K562 (cell line): ENCODE results near the gene NCDN. TPM values are rescaled to one million over a fixed set of nuclear protein-coding genes. Genes with fewer than 3 reads are reported as not detected.

Experiments
- ATAC-seq: fragments of 200-7000 bp; cut with Tn5 transposase; 3 replicates; pipeline ENCODE4 v1.9.1; 2020; ENCODE audit warnings: moderate library complexity
- BruUV-seq: library from RNA; stranded (reverse); fragments of 400-500 nt; replicated peaks from 2 replicates; lab custom pipeline; 2021; lab: Mats Ljungman, UMichigan
- CTCF ChIA-PET: fragments of 300-600 bp; formaldehyde crosslinking; extraction: SDS; loops from one replicate; lab custom pipeline; 2021; ENCODE audit warnings: low intra/inter-chr PET ratio; lab: Yijun Ruan, JAX
- POLR2A ChIA-PET: fragments of 300-600, 350-650 bp; sonication (Branson Sonifier 250); formaldehyde crosslinking; extraction: SDS; loops from one replicate; lab custom pipeline; 2021; ENCODE audit warnings: antibody characterized with exemption, inconsistent platforms; lab: Yijun Ruan, JAX
- DNase-seq, 4 experiments: peaks; one replicate each; pipeline versions ENCODE4 v3.0.0 to v3.0.0-alpha.2; 2011 to 2018; ENCODE audit warnings: low spot score in 3 of 4, mixed read lengths in 3 of 4; ENCODE audit errors: extremely low read depth in 1 of 4
- FAIRE-seq: peaks from 2 replicates; lab custom pipeline; 2011; peaks lifted over from hg19 to GRCh38; lab: Jason Lieb, UNC
- H2AFZ ChIP-seq: 2 replicates; pipeline ENCODE4 v1.6.0; 2011; ENCODE audit warnings: low read depth, low read length, control low read depth, inconsistent platforms
- H3K27ac ChIP-seq: fragments of 200-600 bp; 3 replicates; pipeline ENCODE4 v1.8.0; 2011; ENCODE audit warnings: low read depth, mild to moderate bottlenecking, control low read depth, inconsistent platforms, low read length, moderate library complexity, mixed read lengths; ENCODE audit errors: extremely low read depth
- H3K27me3 ChIP-seq, 2 experiments: fragments of 300-600 bp in 1 of 2; 2 replicates in 1 of 2; 3 replicates in 1 of 2; pipeline versions ENCODE4 v1.6.0 to v1.8.0; 2011; ENCODE audit warnings: inconsistent platforms in 2 of 2, low read length in 2 of 2, mild to moderate bottlenecking in 1 of 2, mixed read lengths in 1 of 2, moderate library complexity in 1 of 2; ENCODE audit not compliant: control insufficient read depth in 2 of 2, insufficient read depth in 2 of 2
- H3K36me3 ChIP-seq: fragments of 300-600 bp; 3 replicates; pipeline ENCODE4 v1.8.0; 2011; ENCODE audit warnings: mild to moderate bottlenecking, low read length, inconsistent platforms; ENCODE audit not compliant: control insufficient read depth, insufficient read depth
- H3K4me1 ChIP-seq, 2 experiments: fragments of 200-600 bp in 1 of 2; replicated peaks in 1 of 2; 2 replicates in 1 of 2; 3 replicates in 1 of 2; pipeline versions ENCODE4 v1.5.1 to v1.8.0; 2011; ENCODE audit warnings: inconsistent platforms in 2 of 2, low read length in 2 of 2, mild to moderate bottlenecking in 1 of 2, mixed read lengths in 1 of 2, moderate library complexity in 1 of 2; ENCODE audit not compliant: control insufficient read depth in 2 of 2, insufficient read depth in 2 of 2
- H3K4me2 ChIP-seq: 2 replicates; pipeline ENCODE4 v1.6.1; 2011; ENCODE audit warnings: low read length, control low read depth, inconsistent platforms, mixed read lengths; ENCODE audit not compliant: insufficient read depth
- H3K4me3 ChIP-seq: fragments of 200-600 bp; sonication (generic), shearing (Covaris generic); 2 replicates; pipeline ENCODE4 v1.5.1; 2016; ENCODE audit warnings: control low read depth, inconsistent platforms
- H3K79me2 ChIP-seq: fragments of 200-600 bp; 3 replicates; pipeline ENCODE4 v1.8.0; 2011; ENCODE audit warnings: low read length, inconsistent platforms; ENCODE audit not compliant: control insufficient read depth, insufficient read depth
- H3K9ac ChIP-seq, 2 experiments: 2 replicates each; pipeline versions ENCODE4 v1.6.0 to v1.6.1; 2011; ENCODE audit warnings: low read depth in 2 of 2, low read length in 2 of 2, control low read depth in 1 of 2, inconsistent platforms in 1 of 2, mild to moderate bottlenecking in 1 of 2, mixed read lengths in 1 of 2; ENCODE audit not compliant: insufficient read depth in 1 of 2
- H3K9me1 ChIP-seq: one replicate; pipeline ENCODE4 v1.6.0; 2011; ENCODE audit warnings: inconsistent platforms, mild to moderate bottlenecking, low read length, moderate library complexity; ENCODE audit not compliant: control insufficient read depth, insufficient read depth
- H3K9me3 ChIP-seq: replicated peaks from 2 replicates; pipeline ENCODE4 v1.5.1; 2011; ENCODE audit warnings: low read depth, low read length, inconsistent platforms; ENCODE audit not compliant: control insufficient read depth, insufficient read depth
- H4K20me1 ChIP-seq: replicated peaks from 2 replicates; pipeline ENCODE4 v1.6.1; 2011; ENCODE audit warnings: low read length, inconsistent platforms, mixed read lengths; ENCODE audit not compliant: control insufficient read depth, insufficient read depth
- EGR1 ChIP-seq: fragments of 450-650 bp; conservative IDR thresholded peaks from 2 replicates; pipeline ENCODE4 v1.6.1; 2017; ENCODE audit warnings: mild to moderate bottlenecking
- NR2F6 ChIP-seq: fragments of 450-650 bp; formaldehyde crosslinking; IDR thresholded peaks from 2 replicates; pipeline ENCODE4 v1.4.0; 2020; ENCODE audit warnings: mild to moderate bottlenecking
- RB1 ChIP-seq: fragments of 450-650 bp; IDR thresholded peaks from 2 replicates; pipeline ENCODE4 v1.6.1; 2017; ENCODE audit warnings: low read depth, mild to moderate bottlenecking
- WHSC1 ChIP-seq: IDR thresholded peaks from one replicate; pipeline ENCODE4 v1.6.1; 2012; ENCODE audit warnings: low read length, control low read depth, inconsistent platforms
- ZNF830 ChIP-seq: fragments of 250-450 bp; sonication (Bioruptor Pico); IDR thresholded peaks from 2 replicates; pipeline ENCODE4 v1.5.0; 2021; ENCODE audit warnings: mild to moderate bottlenecking
- WGBS: fragments of 100-300 bp; shearing (Covaris generic); methylation state at CpG from one replicate; pipeline ENCODE4 v1.1.6; 2016; ENCODE audit warnings: low coverage, mixed read lengths; ENCODE audit not compliant: insufficient coverage; ENCODE audit errors: missing lambda C conversion rate; 5-methylcytosine and 5-hydroxymethylcytosine counted together
- in situ Hi-C: fragments of 300-500 bp; cut with MboI; formaldehyde crosslinking; loops from 4 replicates; pipeline ENCODE4 v1.15.0; 2018; ENCODE audit warnings: inconsistent platforms, mixed read lengths
- intact Hi-C: fragments of 100-400 bp; cut with micrococcal nuclease; formaldehyde crosslinking; loops from 2 replicates; pipeline ENCODE4 v1.14.2; 2022
- polyA plus RNA-seq, 8 experiments: library from polyadenylated mRNA; depleted of rRNA in 4 of 8; stranded (reverse) in 5 of 8; unstranded in 3 of 8; fragments of >200 nt; fragmentation: Nextera tagmentation in 2 of 8; fragmentation: Illumina TruSeq in 1 of 8; extraction: Ambion mirVana in 2 of 8; extraction: Trizol in 1 of 8; gene quantifications; 2 replicates each; pipeline versions ENCODE4 v1.2.1 to v1.2.3, GENCODE V29; 2011 to 2014; ENCODE audit warnings: inconsistent platforms in 1 of 8, missing spikeins in 1 of 8
- total RNA-seq, 7 experiments: library from RNA; depleted of rRNA in 6 of 7; stranded (reverse); fragments of >200 nt in 6 of 7; fragmentation: Illumina TruSeq in 2 of 7; extraction: Trizol in 2 of 7; gene quantifications; 2 replicates each; pipeline versions ENCODE4 v1.2.1 to v1.2.3, GENCODE V29; 2011 to 2021; ENCODE audit warnings: low replicate concordance in 1 of 7
- TF ChIP-seq, protein P1 (sequence below): conservative IDR thresholded peaks from 2 replicates; pipeline ENCODE4 v1.6.1; 2011; ENCODE audit warnings: low read depth, mild to moderate bottlenecking, low read length; ENCODE audit not compliant: control insufficient read depth
- TF ChIP-seq, protein P2 (sequence below): fragments of 250-450 bp; sonication (Bioruptor Pico); IDR thresholded peaks from 2 replicates; pipeline ENCODE4 v1.8.0; 2022; ENCODE audit warnings: moderate library complexity, mild to moderate bottlenecking, inconsistent platforms

Gene NCDN
- total and polyA plus RNA-seq, 9 of the 15 experiments (the other 6 are each of a cell fraction or from before 2014, with no cell fraction given): 1.9 to 35.1 (median 10.7) TPM

DNA sequence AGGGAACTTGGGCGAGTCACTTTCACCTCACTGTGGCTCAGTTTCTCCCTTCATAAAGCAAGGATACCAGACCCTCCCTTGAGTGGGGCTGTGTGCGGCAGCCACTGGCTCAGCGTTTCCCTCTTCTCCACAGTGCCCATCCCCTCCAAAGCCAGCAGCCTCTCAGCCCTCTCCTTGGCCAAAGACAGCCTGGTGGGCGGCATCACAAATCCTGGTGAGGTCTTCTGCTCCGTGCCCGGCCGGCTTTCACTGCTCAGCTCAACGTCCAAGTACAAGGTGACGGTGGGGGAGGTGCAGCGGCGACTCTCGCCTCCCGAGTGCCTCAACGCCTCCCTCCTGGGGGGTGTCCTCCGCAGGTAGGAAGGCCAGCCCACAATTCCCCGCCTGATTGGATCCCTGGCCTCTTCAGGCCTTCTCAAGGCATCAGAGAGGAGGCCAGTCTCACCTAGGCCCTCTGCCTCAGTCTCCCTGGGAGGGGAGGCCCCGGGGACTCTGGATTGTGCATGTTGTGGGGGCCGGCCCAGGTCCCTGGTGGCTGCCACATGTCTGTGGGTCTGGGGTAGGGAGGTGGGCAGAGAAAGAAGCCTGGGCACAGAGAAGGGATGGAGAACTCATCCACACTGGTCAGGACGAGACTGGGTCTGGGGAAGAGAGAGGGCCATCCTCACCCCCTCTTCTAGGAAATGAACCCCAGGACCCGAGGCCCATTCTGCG, 30.8 kb downstream of the NCDN start (continued):
- no peak for TF ChIP-seq RB1
- TF ChIP-seq, protein P1, sequence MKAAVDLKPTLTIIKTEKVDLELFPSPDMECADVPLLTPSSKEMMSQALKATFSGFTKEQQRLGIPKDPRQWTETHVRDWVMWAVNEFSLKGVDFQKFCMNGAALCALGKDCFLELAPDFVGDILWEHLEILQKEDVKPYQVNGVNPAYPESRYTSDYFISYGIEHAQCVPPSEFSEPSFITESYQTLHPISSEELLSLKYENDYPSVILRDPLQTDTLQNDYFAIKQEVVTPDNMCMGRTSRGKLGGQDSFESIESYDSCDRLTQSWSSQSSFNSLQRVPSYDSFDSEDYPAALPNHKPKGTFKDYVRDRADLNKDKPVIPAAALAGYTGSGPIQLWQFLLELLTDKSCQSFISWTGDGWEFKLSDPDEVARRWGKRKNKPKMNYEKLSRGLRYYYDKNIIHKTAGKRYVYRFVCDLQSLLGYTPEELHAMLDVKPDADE: no peak

DNA sequence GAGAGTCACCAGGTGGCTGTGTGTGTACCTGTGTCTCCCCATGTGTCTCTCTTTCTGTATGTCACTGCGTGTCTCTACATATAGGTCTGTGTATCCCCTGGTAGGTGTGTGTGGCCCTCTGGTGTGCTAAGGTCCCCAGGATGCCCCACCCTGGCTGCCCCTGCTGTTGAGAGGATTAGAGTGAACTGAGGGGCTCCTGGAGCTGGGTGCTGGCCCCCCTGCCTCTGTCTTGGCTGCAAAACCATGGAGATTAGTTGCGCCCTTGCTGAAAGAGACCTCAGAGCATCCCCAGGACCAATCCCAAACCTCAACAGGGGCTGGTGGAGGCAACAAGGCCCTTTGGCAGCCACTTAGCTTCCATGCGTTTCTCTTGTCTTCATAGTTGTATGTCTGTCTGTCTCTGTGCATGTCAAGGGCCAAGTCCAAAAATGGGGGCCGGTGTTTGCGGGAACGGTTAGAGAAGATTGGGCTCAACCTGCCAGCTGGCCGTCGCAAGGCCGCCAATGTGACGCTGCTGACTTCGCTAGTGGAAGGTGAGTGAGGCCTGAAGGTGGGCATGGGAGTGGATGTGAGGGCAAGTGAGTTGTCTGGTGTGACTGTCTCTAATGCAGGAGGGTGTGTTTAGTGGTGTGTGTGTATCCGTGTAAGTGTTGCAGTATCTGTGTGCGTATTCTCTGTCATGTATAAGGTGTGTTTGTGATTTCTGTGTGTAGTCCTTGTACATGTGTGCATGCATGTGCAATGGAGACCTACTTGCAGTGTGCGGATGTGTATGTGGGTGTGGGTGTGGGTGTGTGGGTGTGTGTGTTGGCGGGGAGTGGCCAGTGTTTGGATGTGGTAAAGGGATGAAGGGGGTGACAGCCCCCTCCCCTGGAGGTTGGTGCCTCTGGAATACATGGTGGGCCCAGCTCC, 32.2 kb downstream of the NCDN start:
- H3K9ac ChIP-seq: no peak overlapping the region; a peak in 1 of 4 replicates

More for the DNA sequence above, 32.2 kb downstream of the NCDN start:
- ChIA-PET POLR2A (interaction anchor here (0.6 to 1.4 kb wide), 4 partner anchors 10 to 68 kb away, joined by 3 to 4 read pairs (median 3); no protein-coding TSS in a partner anchor), CTCF (no interaction called here)
- DNase-seq: no peak
- Histone ChIP-seq H3K36me3 (no peaks in the 10 kb centered on the region), H3K79me2 (no peaks in the 10 kb centered on the region), H3K4me3 (no peak overlapping the region), H4K20me1 (no peaks in the 10 kb centered on the region), H3K27me3 (no peaks in the 10 kb centered on the region), H3K27ac (no peak overlapping the region), H3K9me1 (no peaks in the 10 kb centered on the region), H3K4me1 (peaks cover 4 to 10% of the 10 kb centered on the region in 2 experiments; a peak in 3 of 5 replicates), H2AFZ (no peak overlapping the region), H3K9me3 (no peaks in the 10 kb centered on the region), H3K4me2 (no peak overlapping the region)
- TF ChIP-seq EGR1: peak; percentile 39; the same call in 1 of the 2 replicates
- TF ChIP-seq NR2F6 (CRISPR knock-in tag): no peak
- no peak for TF ChIP-seq WHSC1
- no peak for TF ChIP-seq ZNF830 (CRISPR knock-in tag)
- TF ChIP-seq, protein P2, sequence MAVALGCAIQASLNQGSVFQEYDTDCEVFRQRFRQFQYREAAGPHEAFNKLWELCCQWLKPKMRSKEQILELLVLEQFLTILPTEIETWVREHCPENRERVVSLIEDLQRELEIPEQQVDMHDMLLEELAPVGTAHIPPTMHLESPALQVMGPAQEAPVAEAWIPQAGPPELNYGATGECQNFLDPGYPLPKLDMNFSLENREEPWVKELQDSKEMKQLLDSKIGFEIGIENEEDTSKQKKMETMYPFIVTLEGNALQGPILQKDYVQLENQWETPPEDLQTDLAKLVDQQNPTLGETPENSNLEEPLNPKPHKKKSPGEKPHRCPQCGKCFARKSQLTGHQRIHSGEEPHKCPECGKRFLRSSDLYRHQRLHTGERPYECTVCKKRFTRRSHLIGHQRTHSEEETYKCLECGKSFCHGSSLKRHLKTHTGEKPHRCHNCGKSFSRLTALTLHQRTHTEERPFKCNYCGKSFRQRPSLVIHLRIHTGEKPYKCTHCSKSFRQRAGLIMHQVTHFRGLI (CRISPR knock-in tag): no peak
- in situ Hi-C loops: no loop called here
- BruUV-seq: no TSS peak
- 72% methylated on average over 15 of the region's 15 CpGs for WGBS
- FAIRE-seq: no peak
- intact Hi-C loops: no loop called here
- no peak for ATAC-seq
